HG02973 (cell line): ENCODE data around the gene UGT1A4.
"Not testable (repeated sequence)": the region's sequence is repeated elsewhere in the genome, so short reads cannot be mapped to it uniquely, and the experiment has no call there.

Experiments
- ATAC-seq: cut with Tn5 transposase; IDR thresholded peaks from one replicate; pipeline ENCODE4 v1.9.1; 2021; ENCODE audit warnings: moderate library complexity; ENCODE audit not compliant: unreplicated experiment

UGT1A4 gene

GRCh38 chr2:233746475-233747282, 28.1 kb downstream of the UGT1A4 start:
- no peak for ATAC-seq

- ATAC-seq, result no peak
Measured at GRCh38 chr2:233747283-233747544, 28.7 kb downstream of the UGT1A4 start.

GRCh38 chr2:233750689-233751088, 32.2 kb downstream of the UGT1A4 start:
- not testable (repeated sequence) for ATAC-seq

- ATAC-seq, result not testable (repeated sequence)
Measured at GRCh38 chr2:233751212-233752009, 32.9 kb downstream of the UGT1A4 start.

- ATAC-seq, result no peak
Measured at GRCh38 chr2:233754872-233755611, 36.5 kb downstream of the UGT1A4 start.

GRCh38 chr2:233756429-233757081, 38.0 kb downstream of the UGT1A4 start:
- no peak for ATAC-seq

GRCh38 chr2:233758141-233758540, 39.6 kb downstream of the UGT1A4 start:
- no peak for ATAC-seq

- ATAC-seq, result no peak
Measured at GRCh38 chr2:233758849-233759248, 40.3 kb downstream of the UGT1A4 start.

- ATAC-seq, result no peak
Measured at GRCh38 chr2:233760043-233760442, 41.5 kb downstream of the UGT1A4 start, which contains the start of gene UGT1A1. TSS of gene UGT1A1 (plus strand) at chr2:233760270. CDS start at chr2:233760288, 18 bp downstream.

GRCh38 chr2:233761040-233761769, 42.7 kb downstream of the UGT1A4 start:
- no peak for ATAC-seq

GRCh38 chr2:233764264-233764663, 45.7 kb downstream of the UGT1A4 start:
- ATAC-seq, result no peak

GRCh38 chr2:233764761-233765160, 46.2 kb downstream of the UGT1A4 start:
- no peak for ATAC-seq

GRCh38 chr2:233766416-233766815, 47.9 kb downstream of the UGT1A4 start:
- ATAC-seq, result no peak

- ATAC-seq, result no peak
Measured at GRCh38 chr2:233768076-233768475, 49.5 kb downstream of the UGT1A4 start.

GRCh38 chr2:233769260-233769659, 50.7 kb downstream of the UGT1A4 start:
- ATAC-seq, result no peak

- ATAC-seq, result no peak
Measured at GRCh38 chr2:233772153-233772552, 53.6 kb downstream of the UGT1A4 start.

- ATAC-seq, result no peak
Measured at GRCh38 chr2:233772583-233772982, 54.0 kb downstream of the UGT1A4 start.

GRCh38 chr2:233773854-233774253, 55.3 kb downstream of the UGT1A4 start:
- ATAC-seq, result no peak

- ATAC-seq, result no peak
Measured at GRCh38 chr2:233775414-233775813, 56.9 kb downstream of the UGT1A4 start.

GRCh38 chr2:233778030-233778429, 59.5 kb downstream of the UGT1A4 start, which contains the start of gene MROH2A:
TSS of gene MROH2A (plus strand) at chr2:233778330. CDS start at chr2:233779359, 1,029 bp downstream.
- ATAC-seq, result no peak
